Measurements from ENCODE around the gene BFSP1. TPM values are rescaled to one million over a fixed set of nuclear protein-coding genes. Genes with fewer than 3 reads are reported as not detected.

The BFSP1 gene
- total RNA-seq, 1 experiment from 2014 or later, result 0.94 TPM

- CTCF ChIA-PET, result interaction anchor here (0.6 kb wide), 1 partner anchor 62 kb away, joined by 3 read pairs; no protein-coding TSS in a partner anchor
- Mint-ChIP-seq H3K4me3 (ENCODE audit: low read depth, unreplicated experiment) (no peak overlapping the region), H3K4me1 (ENCODE audit: low read depth, unreplicated experiment) (no peaks in the 10 kb centered on the region), H3K27ac (ENCODE audit: unreplicated experiment) (no peak overlapping the region), H3K36me3 (ENCODE audit: insufficient read depth, unreplicated experiment) (no peaks in the 10 kb centered on the region), H3K9me3 (ENCODE audit: low read depth, unreplicated experiment) (no peaks in the 10 kb centered on the region), H3K27me3 (ENCODE audit: unreplicated experiment) (no peaks in the 10 kb centered on the region)
- DNase-seq, result no peak
- no peak for TF ChIP-seq CTCF (IDR thresholded peaks at IDR 0.05; ENCODE audit: unreplicated experiment)
- BruUV-seq (replicated peaks), result no TSS peak
- intact Hi-C loops (cut with micrococcal nuclease; ENCODE audit: unreplicated experiment), result no loop called here
Observed at GRCh38 chr20:17542993-17543412, 11.8 kb upstream of the BFSP1 start.

- CTCF ChIA-PET, result interaction anchor here (0.6 kb wide), 1 partner anchor 63 kb away, joined by 3 read pairs; no protein-coding TSS in a partner anchor
- H3K27me3 Mint-ChIP-seq (ENCODE audit: unreplicated experiment), result no peaks in the 10 kb centered on the region
Observed at GRCh38 chr20:17542481-17542880, 11.3 kb upstream of the BFSP1 start.

GRCh38 chr20:17541996-17542395, 10.8 kb upstream of the BFSP1 start:
- Mint-ChIP-seq H3K4me3 (ENCODE audit: low read depth, unreplicated experiment) (no peak overlapping the region), H3K36me3 (ENCODE audit: insufficient read depth, unreplicated experiment) (no peaks in the 10 kb centered on the region), H3K4me1 (ENCODE audit: low read depth, unreplicated experiment) (no peaks in the 10 kb centered on the region), H3K9me3 (ENCODE audit: low read depth, unreplicated experiment) (no peaks in the 10 kb centered on the region), H3K27ac (ENCODE audit: unreplicated experiment) (no peak overlapping the region), H3K27me3 (ENCODE audit: unreplicated experiment) (no peaks in the 10 kb centered on the region)
- no peak for DNase-seq
- BruUV-seq (replicated peaks), result no TSS peak
- intact Hi-C loops (cut with micrococcal nuclease; ENCODE audit: unreplicated experiment), result no loop called here
- CTCF ChIA-PET, result no interaction called here
- no peak for TF ChIP-seq CTCF (IDR thresholded peaks at IDR 0.05; ENCODE audit: unreplicated experiment)

More at GRCh38 chr20:17542481-17542880, 11.3 kb upstream of the BFSP1 start:
- intact Hi-C loops (cut with micrococcal nuclease; ENCODE audit: unreplicated experiment), result no loop called here
- TF ChIP-seq CTCF (IDR thresholded peaks at IDR 0.05; ENCODE audit: unreplicated experiment), result no peak
- no peaks in the 10 kb centered on the region for H3K36me3 Mint-ChIP-seq (ENCODE audit: insufficient read depth, unreplicated experiment)
- no peaks in the 10 kb centered on the region for H3K9me3 Mint-ChIP-seq (ENCODE audit: low read depth, unreplicated experiment)
- no peak overlapping the region for H3K4me3 Mint-ChIP-seq (ENCODE audit: low read depth, unreplicated experiment)
- no peak overlapping the region for H3K27ac Mint-ChIP-seq (ENCODE audit: unreplicated experiment)
- no TSS peak for BruUV-seq (replicated peaks)
- DNase-seq, result no peak
- H3K4me1 Mint-ChIP-seq (ENCODE audit: low read depth, unreplicated experiment), result no peaks in the 10 kb centered on the region

GRCh38 chr20:17541596-17541995, 10.4 kb upstream of the BFSP1 start:
- no TSS peak for BruUV-seq (replicated peaks)
- CTCF ChIA-PET, result no interaction called here
- Mint-ChIP-seq H3K4me3 (ENCODE audit: low read depth, unreplicated experiment) (no peak overlapping the region), H3K9me3 (ENCODE audit: low read depth, unreplicated experiment) (no peaks in the 10 kb centered on the region), H3K27me3 (ENCODE audit: unreplicated experiment) (no peaks in the 10 kb centered on the region), H3K4me1 (ENCODE audit: low read depth, unreplicated experiment) (no peaks in the 10 kb centered on the region), H3K27ac (ENCODE audit: unreplicated experiment) (no peak overlapping the region), H3K36me3 (ENCODE audit: insufficient read depth, unreplicated experiment) (no peaks in the 10 kb centered on the region)
- DNase-seq, result no peak
- TF ChIP-seq CTCF (IDR thresholded peaks at IDR 0.05; ENCODE audit: unreplicated experiment), result no peak
- intact Hi-C loops (cut with micrococcal nuclease; ENCODE audit: unreplicated experiment), result no loop called here
